MM.1S (cell line): ENCODE measurements around the gene SLC7A6.
"Not testable (repeated sequence)": the region's sequence is repeated elsewhere in the genome, so short reads cannot be mapped to it uniquely, and the experiment has no call there.

Source experiments
- DNase-seq: peaks from one replicate; pipeline ENCODE4 v3.0.0-alpha.2; 2015
- H2AFZ ChIP-seq: fragments of 300-600 bp; sonication (generic); 2 replicates; pipeline ENCODE4 v1.6.0; 2016; ENCODE audit warnings: antibody characterized with exemption, low read length
- H3F3A ChIP-seq: fragments of 300-600 bp; sonication (generic); 2 replicates; pipeline ENCODE4 v1.6.1; 2016; ENCODE audit warnings: mild to moderate bottlenecking, antibody characterized with exemption, low read length, moderate library complexity, mixed read lengths; ENCODE audit not compliant: insufficient read depth
- H3K27ac ChIP-seq: fragments of 300-600 bp; sonication (generic); 2 replicates; pipeline ENCODE4 v1.5.1; 2016; ENCODE audit warnings: mild to moderate bottlenecking, low read length
- H3K27me3 ChIP-seq: fragments of 300-600 bp; sonication (generic); replicated peaks from 2 replicates; pipeline ENCODE4 v1.6.0; 2016; ENCODE audit warnings: low read length; ENCODE audit not compliant: insufficient read depth
- H3K36me3 ChIP-seq: fragments of 300-600 bp; sonication (generic); replicated peaks from 2 replicates; pipeline ENCODE4 v1.6.1; 2016; ENCODE audit warnings: mild to moderate bottlenecking, low read length, mixed read lengths; ENCODE audit not compliant: insufficient read depth
- H3K4me1 ChIP-seq: fragments of 300-600 bp; sonication (generic); 2 replicates; pipeline ENCODE4 v1.6.1; 2016; ENCODE audit warnings: low read length, mixed read lengths
- H3K4me2 ChIP-seq: fragments of 300-600 bp; sonication (generic); 2 replicates; pipeline ENCODE4 v1.6.0; 2016; ENCODE audit warnings: low read depth, low read length
- H3K4me3 ChIP-seq: fragments of 300-600 bp; sonication (generic); 2 replicates; pipeline ENCODE4 v1.5.1; 2016; ENCODE audit warnings: low read length, mixed read lengths
- H3K79me2 ChIP-seq: fragments of 300-600 bp; sonication (generic); 2 replicates; pipeline ENCODE4 v1.6.1; 2016; ENCODE audit warnings: mixed run types, low read length, mixed read lengths
- H3K9ac ChIP-seq: fragments of 300-600 bp; sonication (generic); 2 replicates; pipeline ENCODE4 v1.6.1; 2016; ENCODE audit warnings: low read length, mixed read lengths
- H3K9me2 ChIP-seq: fragments of 300-600 bp; sonication (generic); replicated peaks from 2 replicates; pipeline ENCODE4 v1.6.1; 2016; ENCODE audit warnings: mild to moderate bottlenecking, low read length, mixed read lengths; ENCODE audit not compliant: insufficient read depth
- H3K9me3 ChIP-seq: fragments of 300-600 bp; sonication (generic); replicated peaks from 2 replicates; pipeline ENCODE4 v1.6.1; 2016; ENCODE audit warnings: mild to moderate bottlenecking, low read length, mixed read lengths; ENCODE audit not compliant: insufficient read depth
- H4K20me1 ChIP-seq: fragments of 300-600 bp; sonication (generic); 2 replicates; pipeline ENCODE4 v1.6.1; 2016; ENCODE audit warnings: mild to moderate bottlenecking, low read length, moderate library complexity, mixed read lengths; ENCODE audit not compliant: insufficient read depth
- CTCF ChIP-seq: fragments of 300-600 bp; sonication (generic); IDR thresholded peaks from 2 replicates; pipeline ENCODE4 v1.5.1; 2016; ENCODE audit warnings: antibody characterized with exemption, low read length, mixed read lengths
- EZH2 ChIP-seq: fragments of 300-600 bp; sonication (generic); optimal IDR thresholded peaks from 2 replicates; pipeline ENCODE3; 2017; ENCODE audit warnings: low read depth, mild to moderate bottlenecking, antibody characterized with exemption, low read length, mixed read lengths
- EZH2phosphoT487 ChIP-seq: fragments of 300-600 bp; sonication (generic); IDR thresholded peaks from 2 replicates; pipeline ENCODE4 v1.6.1; 2018; ENCODE audit warnings: antibody characterized with exemption, low read length

Gene SLC7A6

GRCh38 chr16:68288252-68288650, 23.9 kb downstream of the SLC7A6 start:
- H3K4me1 ChIP-seq, result peaks cover 38% of the 10 kb centered on the region
- DNase-seq, result no peak
- no peak overlapping the region for H3K27ac ChIP-seq
- 0 out of 2 replicates have a peak, but pooled peaks cover 9% of the 10 kb centered on the region for H3K36me3 ChIP-seq
- H3K9ac ChIP-seq, result no peak overlapping the region
- H3K27me3 ChIP-seq, result no peaks in the 10 kb centered on the region
- no peaks in the 10 kb centered on the region for H4K20me1 ChIP-seq
- H3F3A ChIP-seq, result peaks cover 36% of the 10 kb centered on the region
- no peak overlapping the region for H3K4me2 ChIP-seq
- no peak overlapping the region for H3K4me3 ChIP-seq
- H2AFZ ChIP-seq, result no peak overlapping the region
- peaks cover 73% of the 10 kb centered on the region for H3K79me2 ChIP-seq
- H3K9me2 ChIP-seq, result no peaks in the 10 kb centered on the region
- TF ChIP-seq EZH2, result no peak
- no peak for TF ChIP-seq EZH2phosphoT487
- no peak for TF ChIP-seq CTCF
- no peaks in the 10 kb centered on the region for H3K9me3 ChIP-seq

- H3K4me3 ChIP-seq, H3K4me2 ChIP-seq, H3K27me3 ChIP-seq, H4K20me1 ChIP-seq, H3K9me3 ChIP-seq, H2AFZ ChIP-seq, DNase-seq, H3K9me2 ChIP-seq, H3K27ac ChIP-seq, H3K36me3 ChIP-seq, H3K9ac ChIP-seq: not testable (repeated sequence)
- Histone ChIP-seq H3K4me1 (peaks cover 33% of the 10 kb centered on the region), H3K79me2 (peaks cover 78% of the 10 kb centered on the region), H3F3A (peaks cover 30% of the 10 kb centered on the region)
Observed at GRCh38 chr16:68288796-68289195, 24.5 kb downstream of the SLC7A6 start.

- TF ChIP-seq CTCF, result no peak
- Histone ChIP-seq H3K36me3 (0 out of 2 replicates have a peak, but pooled peaks cover 9% of the 10 kb centered on the region), H3K4me3 (no peak overlapping the region), H3K9me3 (no peaks in the 10 kb centered on the region), H3K4me2 (no peak overlapping the region), H3F3A (peaks cover 26% of the 10 kb centered on the region), H3K4me1 (peaks cover 29% of the 10 kb centered on the region), H4K20me1 (no peaks in the 10 kb centered on the region), H3K79me2 (peaks cover 80% of the 10 kb centered on the region), H2AFZ (no peak overlapping the region), H3K9me2 (no peaks in the 10 kb centered on the region), H3K9ac (no peak overlapping the region), H3K27ac (no peak overlapping the region), H3K27me3 (no peaks in the 10 kb centered on the region)
- DNase-seq, result no peak
Observed at GRCh38 chr16:68289202-68289601, 24.9 kb downstream of the SLC7A6 start.

GRCh38 chr16:68289621-68290329, 25.4 kb downstream of the SLC7A6 start:
- H2AFZ ChIP-seq, result no peak overlapping the region
- H3K4me2 ChIP-seq, result no peak overlapping the region
- no peak overlapping the region for H3K27ac ChIP-seq
- 0 out of 2 replicates have a peak, but pooled peaks cover 9% of the 10 kb centered on the region for H3K36me3 ChIP-seq
- H3K9me2 ChIP-seq, result no peaks in the 10 kb centered on the region
- no peaks in the 10 kb centered on the region for H3K9me3 ChIP-seq
- H3K9ac ChIP-seq, result no peak overlapping the region
- peaks cover 24% of the 10 kb centered on the region for H3K4me1 ChIP-seq
- no peaks in the 10 kb centered on the region for H4K20me1 ChIP-seq
- no peak for DNase-seq
- peaks cover 86% of the 10 kb centered on the region for H3K79me2 ChIP-seq
- H3K4me3 ChIP-seq, result no peak overlapping the region
- peaks cover 20% of the 10 kb centered on the region for H3F3A ChIP-seq
- H3K27me3 ChIP-seq, result no peaks in the 10 kb centered on the region
- TF ChIP-seq EZH2 (no peak), EZH2phosphoT487 (no peak), CTCF (no peak)
